Muscle of leg (tissue), 11 donors: ENCODE measurements around the gene CLTA. TPM values are rescaled to one million over a fixed set of nuclear protein-coding genes. Genes with fewer than 3 reads are reported as not detected.
"Not testable (repeated sequence)": the region's sequence is repeated elsewhere in the genome, so short reads cannot be mapped to it uniquely, and the experiment has no call there.

Experiments
- DNase-seq: peaks from one replicate; pipeline ENCODE4 v3.0.0; 2013
- H3K27ac ChIP-seq: one replicate; pipeline ENCODE4 v1.5.1; 2013; ENCODE audit warnings: mild to moderate bottlenecking, low read length, control low read depth
- H3K27me3 ChIP-seq: one replicate; pipeline ENCODE4 v1.6.1; 2013; ENCODE audit warnings: low read length; ENCODE audit not compliant: control insufficient read depth, insufficient read depth
- H3K36me3 ChIP-seq: one replicate; pipeline ENCODE4 v1.6.1; 2013; ENCODE audit warnings: low read length; ENCODE audit not compliant: control insufficient read depth, insufficient read depth
- H3K4me1 ChIP-seq: one replicate; pipeline ENCODE4 v1.6.1; 2013; ENCODE audit warnings: low read length; ENCODE audit not compliant: control insufficient read depth, insufficient read depth
- H3K4me3 ChIP-seq: one replicate; pipeline ENCODE4 v1.5.1; 2013; ENCODE audit warnings: low read length, control low read depth
- H3K9me3 ChIP-seq: replicated peaks from 2 replicates; pipeline ENCODE4 v1.6.1; 2013; ENCODE audit warnings: low read depth, low read length; ENCODE audit not compliant: control insufficient read depth
- WGBS: methylation state at CpG from one replicate; pipeline ENCODE4 v1.1.5; 2013; ENCODE audit warnings: missing lambda C conversion rate; ENCODE audit not compliant: insufficient coverage; 5-methylcytosine and 5-hydroxymethylcytosine counted together
- polyA plus RNA-seq, 8 donors: library from polyadenylated mRNA; unstranded; fragments of 120-200 nt; gene quantifications; one replicate each; pipeline versions ENCODE4 v1.2.1 to v1.2.3, GENCODE V29; 2013; ENCODE audit warnings: inconsistent platforms in 1 of 8, low replicate concordance in 1 of 8; ENCODE audit not compliant: insufficient read length in 8 of 8, insufficient read depth in 1 of 8
- total RNA-seq: library from RNA; stranded (reverse); fragments of 120-200 nt; gene quantifications from one replicate; pipeline ENCODE4 v1.2.4, GENCODE V29; 2013

The CLTA gene
- total and polyA plus RNA-seq, 9 donors: 112 to 156 (median 130) TPM

- Histone ChIP-seq H3K9me3 (no peaks in the 10 kb centered on the region), H3K27me3 (no peaks in the 10 kb centered on the region), H3K27ac (no peak overlapping the region), H3K4me1 (no peaks in the 10 kb centered on the region), H3K4me3 (no peak overlapping the region), H3K36me3 (no peaks in the 10 kb centered on the region)
- no peak for DNase-seq
- no CpG with 5 or more reads among the region's 4 CpGs for WGBS
Observed at GRCh38 chr9:36177571-36177970, 13.2 kb upstream of the CLTA start.

GRCh38 chr9:36180243-36180642, 10.5 kb upstream of the CLTA start:
- H3K9me3 ChIP-seq, H3K4me1 ChIP-seq: not testable (repeated sequence)
- 83% methylated on average over 2 of the region's 6 CpGs for WGBS

GRCh38 chr9:36187414-36187813, 3.3 kb upstream of the CLTA start:
- H3K36me3 ChIP-seq: no peaks in the 10 kb centered on the region
- no peak for DNase-seq
- peaks cover 12% of the 10 kb centered on the region for H3K4me1 ChIP-seq
- H3K27me3 ChIP-seq: peaks cover 3% of the 10 kb centered on the region
- no peak overlapping the region for H3K27ac ChIP-seq
- no peak overlapping the region for H3K4me3 ChIP-seq
- H3K9me3 ChIP-seq: no peaks in the 10 kb centered on the region

More at GRCh38 chr9:36180243-36180642, 10.5 kb upstream of the CLTA start:
- H3K4me3 ChIP-seq, DNase-seq, H3K27me3 ChIP-seq, H3K36me3 ChIP-seq, H3K27ac ChIP-seq: not testable (repeated sequence)

GRCh38 chr9:36188212-36188611, 2.5 kb upstream of the CLTA start:
- H3K27ac ChIP-seq: no peak overlapping the region
- WGBS: 85% methylated on average over 4 of the region's 5 CpGs
- H3K9me3 ChIP-seq: no peaks in the 10 kb centered on the region
- H3K4me1 ChIP-seq: peaks cover 17% of the 10 kb centered on the region
- peaks cover 3% of the 10 kb centered on the region for H3K27me3 ChIP-seq
- no peak for DNase-seq
- H3K36me3 ChIP-seq: no peaks in the 10 kb centered on the region
- no peak overlapping the region for H3K4me3 ChIP-seq

GRCh38 chr9:36189976-36190375, 745 bp upstream of the CLTA start:
- WGBS: 63% methylated on average over 1 of the region's 9 CpGs
- peak; percentile 35 for DNase-seq
- no peaks in the 10 kb centered on the region for H3K9me3 ChIP-seq

GRCh38 chr9:36191290-36191645, 547 bp downstream of the CLTA start:
- Histone ChIP-seq H3K27me3 (peaks cover 3% of the 10 kb centered on the region), H3K9me3 (no peaks in the 10 kb centered on the region), H3K4me1 (peaks cover 25% of the 10 kb centered on the region), H3K36me3 (peaks cover 5% of the 10 kb centered on the region), H3K4me3 (peak overlapping the region; percentile 72), H3K27ac (peak overlapping the region; percentile 85)
- DNase-seq: peak; percentile 41
- under 1% methylated on average over 15 of the region's 18 CpGs for WGBS

More at GRCh38 chr9:36189976-36190375, 745 bp upstream of the CLTA start:
- H3K27me3 ChIP-seq: peaks cover 3% of the 10 kb centered on the region
- peaks cover 25% of the 10 kb centered on the region for H3K4me1 ChIP-seq
- H3K4me3 ChIP-seq: peak overlapping the region; percentile 72
- H3K27ac ChIP-seq: peak overlapping the region; percentile 92
- H3K36me3 ChIP-seq: peaks cover 5% of the 10 kb centered on the region

- H3K27ac ChIP-seq: peak overlapping the region; percentile 51
- peaks cover 8% of the 10 kb centered on the region for H3K36me3 ChIP-seq
- H3K9me3 ChIP-seq: no peaks in the 10 kb centered on the region
- peaks cover 3% of the 10 kb centered on the region for H3K27me3 ChIP-seq
- H3K4me3 ChIP-seq: peak overlapping the region; percentile 72
- 0% methylated on average over 4 of the region's 7 CpGs for WGBS
- peaks cover 25% of the 10 kb centered on the region for H3K4me1 ChIP-seq
- DNase-seq: peak; percentile 23
Observed at GRCh38 chr9:36191686-36192085, 965 bp downstream of the CLTA start.

- peaks cover 25% of the 10 kb centered on the region for H3K4me1 ChIP-seq
- no CpG with 5 or more reads among the region's 4 CpGs for WGBS
- peaks cover 8% of the 10 kb centered on the region for H3K36me3 ChIP-seq
- no peaks in the 10 kb centered on the region for H3K9me3 ChIP-seq
- DNase-seq: no peak
- H3K27me3 ChIP-seq: peaks cover 3% of the 10 kb centered on the region
- peak overlapping the region; percentile 51 for H3K27ac ChIP-seq
- peak overlapping the region; percentile 72 for H3K4me3 ChIP-seq
Observed at GRCh38 chr9:36192196-36192595, 1.5 kb downstream of the CLTA start.

- Histone ChIP-seq H3K36me3 (peaks cover 10% of the 10 kb centered on the region), H3K4me1 (peaks cover 25% of the 10 kb centered on the region), H3K9me3 (no peaks in the 10 kb centered on the region), H3K27me3 (peaks cover 3% of the 10 kb centered on the region), H3K27ac (no peak overlapping the region), H3K4me3 (no peak overlapping the region)
- DNase-seq: peak; percentile 36
- WGBS: 71% methylated on average over 3 of the region's 3 CpGs
Observed at GRCh38 chr9:36193023-36193422, 2.3 kb downstream of the CLTA start.

- 30% methylated on average over 1 of the region's 4 CpGs for WGBS
- H3K4me3 ChIP-seq: no peak overlapping the region
- no peaks in the 10 kb centered on the region for H3K9me3 ChIP-seq
- H3K27me3 ChIP-seq: no peaks in the 10 kb centered on the region
- H3K36me3 ChIP-seq: peaks cover 22% of the 10 kb centered on the region
- H3K4me1 ChIP-seq: peaks cover 25% of the 10 kb centered on the region
- no peak overlapping the region for H3K27ac ChIP-seq
- DNase-seq: peak; percentile 63
Observed at GRCh38 chr9:36194326-36195000, 3.7 kb downstream of the CLTA start.
